AG08396 (cell line): Measurements from ENCODE around the gene RGS13.

Experiments
- DNase-seq: peaks from one replicate; pipeline ENCODE4 v3.0.0; 2012; ENCODE audit warnings: low spot score, mixed read lengths

Gene RGS13

GRCh38 chr1:192635939-192636338 is at the start of gene RGS13:
RGS13 (plus strand) TSS chr1:192636147; CDS start chr1:192644335, 8,188 bp downstream.
- no peak for DNase-seq

GRCh38 chr1:192587386-192588266 is 48.3 kb upstream of the RGS13 start:
- DNase-seq: no peak

GRCh38 chr1:192588546-192588945 is 47.4 kb upstream of the RGS13 start:
- DNase-seq: peak; percentile 23

- no peak for DNase-seq
Observed at GRCh38 chr1:192589813-192590212, 46.1 kb upstream of the RGS13 start.

- no peak for DNase-seq
Observed at GRCh38 chr1:192592517-192592916, 43.4 kb upstream of the RGS13 start.

- DNase-seq: no peak
Observed at GRCh38 chr1:192592981-192593708, 42.8 kb upstream of the RGS13 start.

- no peak for DNase-seq
Observed at GRCh38 chr1:192595299-192595698, 40.6 kb upstream of the RGS13 start.

GRCh38 chr1:192598589-192598988 is 37.4 kb upstream of the RGS13 start:
- no peak for DNase-seq

GRCh38 chr1:192600275-192600674 is 35.7 kb upstream of the RGS13 start:
- DNase-seq: no peak

GRCh38 chr1:192601143-192601542 is 34.8 kb upstream of the RGS13 start:
- DNase-seq: no peak

- DNase-seq: no peak
Observed at GRCh38 chr1:192601567-192601966, 34.4 kb upstream of the RGS13 start.

GRCh38 chr1:192602757-192603156 is 33.2 kb upstream of the RGS13 start:
- no peak for DNase-seq

GRCh38 chr1:192603218-192603787 is 32.6 kb upstream of the RGS13 start:
- DNase-seq: no peak

- no peak for DNase-seq
Observed at GRCh38 chr1:192604979-192605620, 30.8 kb upstream of the RGS13 start.

- DNase-seq: no peak
Observed at GRCh38 chr1:192608671-192609070, 27.3 kb upstream of the RGS13 start.

- no peak for DNase-seq
Observed at GRCh38 chr1:192609110-192610079, 26.6 kb upstream of the RGS13 start.

- no peak for DNase-seq
Observed at GRCh38 chr1:192610112-192610889, 25.6 kb upstream of the RGS13 start.

GRCh38 chr1:192615055-192615454 is 20.9 kb upstream of the RGS13 start:
- no peak for DNase-seq

- DNase-seq: no peak
Observed at GRCh38 chr1:192620071-192620635, 15.8 kb upstream of the RGS13 start.
